GM19452 (cell line): Measurements from ENCODE around the gene TRIM40.

Experiments used
- ATAC-seq: cut with Tn5 transposase; IDR thresholded peaks from one replicate; pipeline ENCODE4 v1.9.1; 2021; ENCODE audit not compliant: unreplicated experiment

Gene TRIM40

DNA sequence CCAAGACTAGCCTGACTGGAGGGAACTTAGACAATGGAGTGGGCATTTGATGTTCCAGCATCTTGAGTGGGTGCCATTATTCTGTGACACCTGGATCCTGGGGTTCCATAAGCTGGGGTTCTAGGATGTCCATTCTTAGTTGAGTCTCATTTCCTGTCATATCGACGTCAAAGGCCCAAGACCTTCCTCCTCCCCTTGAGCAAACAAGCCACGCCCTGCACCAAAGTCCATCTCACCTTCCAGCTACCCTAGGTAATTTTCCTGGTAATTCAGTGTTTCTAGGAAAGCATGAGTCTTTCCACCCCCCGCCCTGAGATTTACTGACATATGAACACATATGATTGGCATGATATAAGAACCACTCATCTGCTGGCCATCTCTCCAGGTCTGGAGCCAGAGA lies at the start of gene TRIM40:
Gene TRIM40 (plus strand): TSS at position 384 of the 400 bp plus-strand sequence. CDS start 897 bp downstream, outside the sequence.
- ATAC-seq, result no peak

GRCh38 chr6:30087876-30088275 lies 48.1 kb upstream of the TRIM40 start:
- no peak for ATAC-seq

GRCh38 chr6:30091577-30092381 lies 44.2 kb upstream of the TRIM40 start:
- no peak for ATAC-seq

DNA sequence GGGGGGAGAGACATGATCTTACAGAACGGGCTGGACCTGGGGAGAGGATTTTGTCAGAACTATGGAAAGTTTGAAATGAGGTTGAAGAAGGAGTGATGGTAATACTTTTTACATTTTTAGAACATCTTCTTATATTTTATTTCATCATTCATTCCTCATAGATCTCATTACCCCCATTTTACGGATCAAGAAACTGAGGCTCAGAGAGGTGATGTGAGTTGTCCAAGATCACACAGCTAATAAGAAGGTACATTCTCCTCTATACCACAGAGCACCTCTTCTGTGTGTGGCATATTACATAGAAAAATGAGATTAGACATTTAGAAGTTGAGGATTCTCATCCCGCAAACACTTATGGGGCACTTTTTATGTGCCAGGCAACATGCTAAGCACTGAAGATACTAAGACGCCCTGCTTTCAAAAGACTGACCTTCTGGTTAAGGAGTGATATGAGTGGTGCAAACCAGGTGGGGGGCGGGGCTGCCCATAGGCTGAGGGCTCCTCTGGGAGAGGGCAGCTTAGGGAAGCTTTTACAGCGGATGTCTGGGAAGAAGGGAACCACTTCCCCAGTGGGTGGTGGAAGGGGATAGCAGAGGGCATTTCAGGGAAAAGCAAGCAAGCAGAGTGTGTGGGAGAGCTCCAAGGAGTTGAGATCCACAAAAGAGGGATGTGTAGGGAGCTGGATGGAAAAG lies 42.9 kb upstream of the TRIM40 start:
- ATAC-seq, result no peak

- ATAC-seq, result no peak
These were observed 41.8 kb upstream of the TRIM40 start for GRCh38 chr6:30093951-30094661.

- no peak for ATAC-seq
These were observed 39.1 kb upstream of the TRIM40 start for GRCh38 chr6:30096829-30097228.

GRCh38 chr6:30097902-30098768 lies 37.8 kb upstream of the TRIM40 start:
- ATAC-seq, result no peak

DNA sequence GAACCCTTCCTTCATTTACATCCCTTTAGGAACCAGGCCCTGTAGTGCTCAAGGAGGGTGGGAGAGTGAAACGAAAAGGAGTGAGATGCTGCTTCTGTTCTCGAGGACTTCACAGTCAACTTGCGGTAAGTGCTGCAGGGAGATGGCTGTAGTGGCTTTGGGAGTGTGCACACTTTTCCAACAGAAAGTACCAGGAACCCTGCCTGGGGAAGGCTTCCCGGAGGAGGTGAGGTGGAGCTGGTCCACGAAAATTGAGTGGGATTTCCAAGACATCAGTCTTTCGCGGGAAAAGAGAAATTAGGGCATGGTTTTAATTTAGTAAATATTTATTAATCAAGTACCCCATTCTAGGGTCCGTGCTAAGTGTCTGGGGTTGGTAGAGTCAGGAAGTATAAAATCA lies 35.8 kb upstream of the TRIM40 start:
- no peak for ATAC-seq

DNA sequence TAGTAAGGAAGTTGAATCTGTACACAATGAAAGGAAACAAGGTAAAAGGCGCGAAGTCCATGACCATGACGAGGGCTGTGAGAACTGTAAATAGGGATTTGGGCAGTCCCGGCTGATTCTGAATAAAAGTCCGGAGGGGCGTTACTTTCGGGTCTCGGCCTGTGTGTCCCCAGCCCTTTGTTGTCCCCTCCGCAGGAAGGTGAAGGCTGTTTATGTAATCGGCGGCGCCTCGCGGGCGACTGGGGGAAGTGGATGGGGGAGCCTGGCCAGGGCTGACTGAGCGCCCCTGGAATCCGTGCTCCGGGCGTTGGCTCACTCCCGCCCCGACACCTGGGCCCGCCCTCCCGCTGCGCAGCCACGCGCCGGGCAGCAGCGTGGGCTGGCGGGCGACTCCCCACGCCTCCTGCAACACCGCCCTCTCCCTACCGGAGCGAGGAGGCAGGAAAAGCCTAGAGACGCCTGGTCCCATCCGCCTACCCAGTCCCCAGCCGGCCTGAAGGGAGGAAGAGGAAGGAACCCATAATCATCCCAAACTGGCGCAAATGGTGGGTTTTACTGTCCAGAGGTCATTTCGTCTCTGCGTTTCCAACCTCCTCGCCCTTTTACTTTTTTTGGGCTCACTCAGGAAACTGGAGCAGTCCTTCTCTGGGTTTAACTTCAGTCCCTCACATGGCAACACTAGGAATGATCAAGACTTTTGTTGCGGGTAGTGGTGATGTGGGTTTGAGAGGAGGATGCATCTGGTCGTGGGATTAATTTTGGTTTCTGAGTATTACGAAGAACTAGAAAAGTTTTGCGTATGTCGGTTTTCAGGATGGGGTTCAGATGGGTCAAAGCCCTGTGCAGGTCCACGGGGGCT lies 35.1 kb upstream of the TRIM40 start:
- ATAC-seq, result no peak

DNA sequence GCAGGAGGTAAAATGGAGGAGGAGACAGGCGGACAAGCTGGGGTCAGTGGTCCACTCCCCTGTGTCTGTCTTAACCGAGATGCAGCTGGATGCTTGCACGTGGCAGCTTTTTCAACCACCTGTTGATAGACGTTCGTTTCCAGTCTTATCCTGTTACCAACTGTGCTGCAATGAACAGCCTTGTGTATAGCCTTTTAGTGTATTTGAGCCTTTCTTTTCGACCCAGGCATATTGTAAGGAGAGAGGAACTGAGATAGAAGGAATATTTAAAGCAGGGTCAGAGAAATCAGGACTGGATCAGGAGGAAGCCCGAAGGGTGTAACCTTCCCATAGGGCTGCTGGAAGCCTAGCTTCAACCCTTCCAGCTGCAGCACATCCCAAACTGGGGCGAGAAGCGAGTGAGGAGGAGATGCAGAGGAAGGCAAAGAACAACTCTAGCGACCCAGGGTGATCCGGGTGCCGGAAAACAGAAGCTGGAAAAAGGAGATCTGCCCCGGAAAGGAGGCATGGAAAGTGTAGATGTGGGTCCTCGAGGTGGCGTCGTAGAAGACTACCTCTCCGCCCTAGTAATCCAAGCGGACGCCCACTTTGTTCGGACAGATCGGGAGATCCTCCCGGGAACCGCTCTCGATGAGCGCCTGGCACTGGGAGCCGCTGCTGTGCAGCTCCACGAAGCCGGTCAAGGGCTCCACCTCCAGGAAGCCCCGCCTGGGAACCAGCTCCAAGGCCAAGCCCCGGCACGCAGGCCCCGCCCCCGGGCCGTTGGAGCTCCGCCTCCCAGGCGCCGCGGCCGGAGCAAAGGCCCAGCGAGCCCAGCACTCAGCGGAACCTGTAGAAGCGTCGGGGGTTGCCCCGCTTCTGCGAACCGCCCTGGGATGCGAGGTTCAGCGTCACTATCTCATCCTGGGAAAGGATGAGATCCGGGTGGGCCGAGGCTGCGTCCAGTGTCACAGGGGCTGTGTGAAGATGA lies 34.2 kb upstream of the TRIM40 start:
- ATAC-seq, result peak; percentile 54

DNA sequence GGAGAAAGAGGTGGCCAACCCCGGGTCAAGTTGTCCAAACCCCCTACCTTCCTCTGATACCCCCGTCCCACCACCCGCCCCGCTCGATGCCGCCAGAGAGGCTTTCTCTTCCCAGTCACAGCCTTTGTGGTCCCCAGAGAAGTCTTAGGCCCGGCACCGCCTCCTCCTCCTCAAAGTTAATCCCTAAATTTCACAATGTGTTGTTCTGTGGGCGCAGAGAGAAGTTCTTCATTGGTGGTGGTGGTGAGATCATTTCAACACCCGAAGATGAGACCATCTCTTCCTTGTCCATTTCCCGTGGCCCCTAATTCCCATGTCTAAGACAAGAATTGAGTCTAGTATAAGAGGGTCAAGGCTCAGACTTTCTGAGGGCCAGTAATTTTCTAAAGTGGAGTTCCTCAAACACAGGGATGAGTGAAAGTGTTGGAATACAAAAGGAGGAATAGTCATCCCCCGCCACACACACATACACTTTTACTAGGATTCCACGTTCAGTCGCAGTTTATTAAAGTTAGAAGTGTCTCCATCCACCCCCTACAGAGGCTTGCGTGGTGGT lies 33.4 kb upstream of the TRIM40 start:
- ATAC-seq, result no peak

DNA sequence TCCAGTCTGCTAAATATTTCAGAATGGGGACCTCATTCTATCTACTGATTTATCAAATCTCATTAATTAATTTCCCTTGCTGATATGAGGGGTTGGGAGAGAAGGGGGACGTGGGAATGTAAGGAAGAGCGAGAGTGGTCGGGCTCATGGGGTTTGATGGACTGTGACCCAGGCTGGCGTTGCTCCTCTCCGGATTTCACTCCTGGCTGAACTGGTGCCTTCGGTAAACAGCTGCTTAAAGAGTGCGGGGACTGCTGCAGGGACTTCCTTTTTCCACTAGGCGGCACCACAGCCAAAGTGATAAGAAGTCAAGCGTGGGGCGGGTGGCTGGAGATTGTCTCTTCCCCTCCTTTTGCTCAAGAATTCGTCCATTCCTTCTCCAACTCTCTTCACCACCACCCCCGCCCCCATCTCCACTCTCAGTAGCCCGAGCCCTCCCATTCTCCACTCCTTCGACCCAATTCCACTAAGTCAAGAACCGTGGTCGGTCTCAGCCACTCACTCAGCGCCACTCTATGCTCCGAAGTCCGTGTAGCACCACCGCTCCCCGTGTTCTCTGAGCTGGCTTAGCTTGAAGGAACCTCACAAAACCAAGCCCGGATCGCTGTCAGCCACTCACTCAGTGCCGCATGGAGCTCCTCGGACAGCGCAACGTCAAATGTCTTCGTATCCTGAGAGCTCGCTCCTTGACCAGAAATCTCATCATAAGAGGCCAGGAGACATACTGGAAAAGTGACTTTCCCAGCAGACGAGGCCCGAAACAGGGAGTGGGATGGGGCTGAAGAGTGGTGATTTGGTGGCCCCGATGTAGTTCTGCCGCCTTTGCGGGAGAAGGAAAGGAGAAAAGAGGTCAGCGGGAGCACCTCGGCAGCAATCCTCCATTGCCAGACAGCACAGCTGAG lies 32.7 kb upstream of the TRIM40 start:
- ATAC-seq, result peak; percentile 52

DNA sequence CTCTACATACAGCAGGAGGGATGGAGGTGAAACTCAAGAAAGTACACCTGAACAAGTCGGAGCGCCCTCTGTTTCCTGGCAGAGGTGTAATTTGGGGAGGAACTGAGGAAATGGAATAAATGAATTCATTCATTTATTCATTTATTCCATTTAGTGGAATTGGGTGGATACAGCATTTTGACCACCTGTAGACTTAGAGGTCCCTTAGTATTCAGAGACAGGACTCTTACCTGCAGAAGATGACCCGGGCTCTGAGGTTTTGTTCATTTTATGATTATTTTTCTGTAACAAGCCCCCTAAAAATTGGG lies 32.1 kb upstream of the TRIM40 start:
- no peak for ATAC-seq

DNA sequence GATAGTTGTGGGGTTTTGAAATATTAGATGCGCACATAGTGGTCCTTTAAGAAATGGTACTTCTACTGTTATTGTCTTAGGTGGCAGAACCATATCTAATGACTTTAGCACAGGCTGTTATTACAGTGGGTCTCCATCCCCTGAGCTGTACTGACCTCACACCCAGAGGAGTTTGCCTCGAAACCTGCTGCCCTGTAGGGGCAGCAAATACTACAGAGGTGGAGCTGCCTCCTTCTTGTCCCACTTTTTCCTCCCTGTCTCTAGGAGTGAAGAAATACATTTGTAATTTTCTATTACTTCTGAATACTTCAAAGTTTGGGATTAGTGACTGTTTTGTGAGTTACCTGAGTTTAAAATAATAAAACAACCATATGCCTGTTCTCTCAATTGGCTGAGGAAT lies 31.3 kb upstream of the TRIM40 start:
- no peak for ATAC-seq

DNA sequence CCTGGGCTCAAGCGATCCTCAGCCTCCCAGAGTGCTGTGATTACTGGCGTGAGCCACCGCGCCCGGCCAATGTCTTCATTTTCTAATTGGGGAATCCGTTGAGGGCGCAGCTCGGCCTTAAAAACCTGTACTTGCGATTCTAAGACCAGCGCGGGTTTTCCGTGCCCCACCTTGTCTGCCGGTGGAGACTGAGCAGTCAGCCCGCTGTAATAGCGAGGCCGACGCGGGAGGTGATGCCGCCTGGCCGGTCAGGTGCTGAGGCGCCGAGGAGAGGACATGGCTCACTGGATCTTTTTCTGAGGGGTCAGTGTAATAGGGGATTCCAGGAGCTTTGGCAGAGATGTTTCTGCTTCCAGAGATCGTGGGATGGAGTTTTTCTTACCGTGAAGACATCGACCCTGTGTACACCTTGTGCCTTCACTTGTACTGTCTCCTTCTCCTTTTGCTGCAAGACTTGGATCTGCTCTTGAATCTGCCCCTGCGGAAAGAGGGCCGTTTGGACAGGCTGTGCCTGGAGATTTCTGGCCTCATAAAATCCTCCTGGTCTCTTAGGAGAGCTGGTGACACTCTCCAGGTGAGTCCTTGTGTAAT lies 24.6 kb upstream of the TRIM40 start:
- ATAC-seq, result no peak

DNA sequence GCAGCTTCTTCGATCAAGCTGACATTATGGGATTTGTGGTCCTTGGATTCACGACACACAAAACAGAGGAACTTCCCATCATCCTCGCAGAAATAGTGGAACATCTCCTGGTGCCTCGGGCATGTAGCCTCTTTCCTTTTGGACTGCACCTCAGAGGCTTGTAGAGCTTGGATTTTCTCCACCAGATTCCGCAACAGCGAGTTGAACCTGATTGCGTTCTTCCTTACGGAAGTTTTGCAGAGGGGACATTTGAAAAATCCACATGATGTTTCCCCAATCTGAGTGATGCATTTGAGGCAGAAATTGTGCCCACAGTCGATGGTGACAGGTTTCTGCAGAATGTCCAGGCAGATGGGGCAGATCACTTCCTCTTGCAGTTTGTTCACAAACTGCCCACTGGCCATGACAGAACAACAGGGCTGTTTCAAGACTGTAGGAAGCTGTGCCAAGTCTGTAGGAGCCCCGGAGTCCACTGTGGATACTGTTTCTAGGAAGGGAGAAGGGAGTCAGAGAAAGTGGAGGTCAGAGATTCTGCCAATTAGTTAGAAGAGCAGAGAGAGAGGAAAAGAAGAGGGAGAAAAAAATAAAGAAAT lies 23.4 kb upstream of the TRIM40 start:
- ATAC-seq, result no peak
